ENCODE measurements around the gene KIAA0232.

DNA sequence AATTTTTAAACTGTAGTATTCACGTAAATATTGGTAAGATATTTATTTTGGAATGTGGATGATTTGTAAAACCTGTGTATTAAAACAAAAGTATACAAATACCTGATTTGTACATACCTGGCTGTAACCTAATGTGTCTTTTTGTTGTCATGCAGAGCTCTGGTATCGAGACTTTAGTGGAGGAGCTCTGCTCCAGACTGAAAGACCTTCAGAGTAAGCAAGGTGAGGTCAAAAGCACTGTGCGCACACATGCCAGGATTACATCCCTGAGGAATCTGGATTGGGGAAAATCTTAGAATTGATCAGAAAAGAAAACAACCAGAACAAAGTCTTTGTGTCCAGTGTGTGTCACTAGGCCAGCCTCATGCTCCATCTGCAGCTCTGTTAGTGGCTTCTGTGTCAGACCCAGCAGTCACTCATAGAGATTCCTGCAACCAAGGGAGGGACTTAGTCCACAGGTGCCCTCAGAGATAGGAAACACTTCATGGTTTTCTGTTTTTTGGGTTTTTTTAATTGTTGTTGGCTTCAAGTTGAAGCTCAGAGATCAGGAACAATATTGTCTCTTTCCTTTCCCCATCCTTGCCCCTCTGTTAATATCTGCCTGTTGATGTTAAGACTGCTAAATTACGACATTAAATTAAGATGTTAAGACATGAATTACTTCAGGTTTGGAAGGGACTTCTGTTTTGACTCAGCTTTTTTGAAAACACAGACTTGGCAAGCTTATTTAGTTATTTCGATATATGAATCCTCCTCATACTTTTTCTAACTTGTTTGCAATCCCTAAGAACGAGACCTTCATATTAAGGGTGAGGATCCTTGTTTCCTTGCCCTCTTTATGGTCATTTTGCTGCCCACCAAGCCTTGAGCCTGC, 74.7 kb downstream of the KIAA0232 start:
- TF ChIP-seq, protein P1, sequence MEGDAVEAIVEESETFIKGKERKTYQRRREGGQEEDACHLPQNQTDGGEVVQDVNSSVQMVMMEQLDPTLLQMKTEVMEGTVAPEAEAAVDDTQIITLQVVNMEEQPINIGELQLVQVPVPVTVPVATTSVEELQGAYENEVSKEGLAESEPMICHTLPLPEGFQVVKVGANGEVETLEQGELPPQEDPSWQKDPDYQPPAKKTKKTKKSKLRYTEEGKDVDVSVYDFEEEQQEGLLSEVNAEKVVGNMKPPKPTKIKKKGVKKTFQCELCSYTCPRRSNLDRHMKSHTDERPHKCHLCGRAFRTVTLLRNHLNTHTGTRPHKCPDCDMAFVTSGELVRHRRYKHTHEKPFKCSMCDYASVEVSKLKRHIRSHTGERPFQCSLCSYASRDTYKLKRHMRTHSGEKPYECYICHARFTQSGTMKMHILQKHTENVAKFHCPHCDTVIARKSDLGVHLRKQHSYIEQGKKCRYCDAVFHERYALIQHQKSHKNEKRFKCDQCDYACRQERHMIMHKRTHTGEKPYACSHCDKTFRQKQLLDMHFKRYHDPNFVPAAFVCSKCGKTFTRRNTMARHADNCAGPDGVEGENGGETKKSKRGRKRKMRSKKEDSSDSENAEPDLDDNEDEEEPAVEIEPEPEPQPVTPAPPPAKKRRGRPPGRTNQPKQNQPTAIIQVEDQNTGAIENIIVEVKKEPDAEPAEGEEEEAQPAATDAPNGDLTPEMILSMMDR (IDR thresholded peaks at IDR 0.05; ENCODE audit: poor library complexity), result no peak
- TF ChIP-seq EZH2phosphoT487 (IDR thresholded peaks at IDR 0.05; ENCODE audit: low read depth, severe bottlenecking, unreplicated experiment), result no peak
- no peak for TF ChIP-seq EZH2 (IDR thresholded peaks at IDR 0.05; ENCODE audit: borderline replicate concordance)
